ENCODE results near the gene CTLA4. TPM values are rescaled to one million over a fixed set of nuclear protein-coding genes. Genes with fewer than 3 reads are reported as not detected.

CTLA4 gene
- polyA plus RNA-seq, 5 donors, result 0.12 to 0.21 (median 0.16) TPM

Other genes starting within 250 kb of the CTLA4 start
- 1 to 10 TPM; 1.8 to 3.3 (median 3.1) TPM for gene CD28, start 161.1 kb upstream of the CTLA4 start, polyA plus RNA-seq (ENCODE audit: insufficient read depth in 1 of 5, insufficient read length in 5 of 5, low replicate concordance in 1 of 5)
- under 1 TPM in 4 of 5 donors, not detected in 1; 0.12 to 0.16 (median 0.14) TPM for gene ICOS, start 69.0 kb downstream of the CTLA4 start, polyA plus RNA-seq (ENCODE audit: insufficient read depth in 1 of 5, insufficient read length in 5 of 5, low replicate concordance in 1 of 5)